Neural cell (in vitro differentiated cells): ENCODE results near the gene EP400. TPM values are rescaled to one million over a fixed set of nuclear protein-coding genes. Genes with fewer than 3 reads are reported as not detected.
A peak's percentile ranks its signal among the peaks of the same experiment; 100 is the strongest.

Experiments
- H2AFZ ChIP-seq: fragments of 200-600, 300-800 bp; sonication (generic), shearing (Covaris generic); 2 replicates; pipeline ENCODE4 v1.6.0; 2014; ENCODE audit warnings: low read depth, mild to moderate bottlenecking, antibody characterized with exemption, low read length, moderate library complexity
- H3F3A ChIP-seq: fragments of 200-600 bp; shearing (Covaris generic); 2 replicates; pipeline ENCODE4 v1.6.1; 2016; ENCODE audit warnings: mild to moderate bottlenecking, moderate library complexity, mixed read lengths, antibody characterized with exemption, low read length; ENCODE audit not compliant: insufficient read depth, poor library complexity, severe bottlenecking
- H3K27ac ChIP-seq: fragments of 200-600, 300-800 bp; sonication (generic), shearing (Covaris generic); 2 replicates; pipeline ENCODE4 v1.5.1; 2014; ENCODE audit warnings: mild to moderate bottlenecking, low read length, moderate library complexity
- H3K27me3 ChIP-seq: fragments of 300-800, 200-600 bp; sonication (generic), shearing (Covaris generic); 2 replicates; pipeline ENCODE4 v1.6.0; 2014; ENCODE audit warnings: mild to moderate bottlenecking, low read depth, low read length, moderate library complexity; ENCODE audit not compliant: insufficient read depth
- H3K36me3 ChIP-seq: fragments of 300-800, 200-600 bp; sonication (generic), shearing (Covaris generic); 2 replicates; pipeline ENCODE4 v1.5.1; 2014; ENCODE audit warnings: mild to moderate bottlenecking, antibody characterized with exemption, low read length, moderate library complexity; ENCODE audit not compliant: insufficient read depth
- H3K4me2 ChIP-seq: fragments of 300-800, 200-600 bp; sonication (generic), shearing (Covaris generic); 2 replicates; pipeline ENCODE4 v1.6.0; 2014; ENCODE audit warnings: mild to moderate bottlenecking, low read length
- H3K4me3 ChIP-seq: fragments of 300-800, 200-600 bp; sonication (generic), shearing (Covaris generic); 2 replicates; pipeline ENCODE4 v1.5.1; 2014; ENCODE audit warnings: mild to moderate bottlenecking, low read length, moderate library complexity
- H3K79me2 ChIP-seq: fragments of 200-600 bp; shearing (Covaris generic); replicated peaks from 2 replicates; pipeline ENCODE4 v1.6.0; 2014; ENCODE audit warnings: mild to moderate bottlenecking, low read length, moderate library complexity; ENCODE audit not compliant: insufficient read depth
- H3K9ac ChIP-seq: fragments of 300-800, 200-600 bp; sonication (generic), shearing (Covaris generic); 2 replicates; pipeline ENCODE4 v1.6.1; 2016; ENCODE audit warnings: mild to moderate bottlenecking, low read length, mixed read lengths
- H3K9me2 ChIP-seq: fragments of 200-600 bp; shearing (Covaris generic); 2 replicates; pipeline ENCODE4 v1.6.1; 2016; ENCODE audit warnings: mild to moderate bottlenecking, low read length, mixed read lengths; ENCODE audit not compliant: insufficient read depth
- H3K9me3 ChIP-seq: fragments of 200-600, 300-800 bp; sonication (generic), shearing (Covaris generic); 2 replicates; pipeline ENCODE4 v1.6.1; 2016; ENCODE audit warnings: mild to moderate bottlenecking, mixed run types, low read length, moderate library complexity, mixed read lengths
- H4K20me1 ChIP-seq: fragments of 200-600 bp; shearing (Covaris generic); 2 replicates; pipeline ENCODE4 v1.6.1; 2016; ENCODE audit warnings: mild to moderate bottlenecking, mixed run types; ENCODE audit not compliant: insufficient read depth
- CTCF ChIP-seq: fragments of 450-650 bp; IDR thresholded peaks from 2 replicates; pipeline ENCODE4 v1.5.1; 2014; ENCODE audit warnings: antibody characterized with exemption, mild to moderate bottlenecking, moderate library complexity; ENCODE audit not compliant: poor library complexity, severe bottlenecking
- EP300 ChIP-seq: fragments of 450-650 bp; conservative IDR thresholded peaks from 2 replicates; pipeline ENCODE4 v1.6.1; 2014; ENCODE audit warnings: antibody characterized with exemption, mild to moderate bottlenecking, moderate library complexity; ENCODE audit not compliant: poor library complexity, severe bottlenecking
- EZH2 ChIP-seq: fragments of 200-600, 300-800 bp; shearing (Covaris generic), sonication (generic); IDR thresholded peaks from 2 replicates; pipeline ENCODE4 v1.6.1; 2014; ENCODE audit warnings: antibody characterized with exemption, low read length, borderline replicate concordance, mild to moderate bottlenecking; ENCODE audit not compliant: insufficient read depth, poor library complexity, severe bottlenecking
- MXI1 ChIP-seq: fragments of 450-650 bp; conservative IDR thresholded peaks from 2 replicates; pipeline ENCODE4 v1.6.1; 2014; ENCODE audit warnings: antibody characterized with exemption, mild to moderate bottlenecking; ENCODE audit not compliant: poor library complexity, severe bottlenecking
- POLR2AphosphoS5 ChIP-seq: IDR thresholded peaks from 2 replicates; pipeline ENCODE4 v1.6.1; 2012
- RAD21 ChIP-seq: fragments of 450-650 bp; conservative IDR thresholded peaks from 2 replicates; pipeline ENCODE4 v1.6.1; 2014; ENCODE audit warnings: antibody characterized with exemption, mild to moderate bottlenecking, moderate library complexity
- REST ChIP-seq: IDR thresholded peaks from 2 replicates; pipeline ENCODE4 v1.6.1; 2012; ENCODE audit warnings: borderline replicate concordance
- SMC3 ChIP-seq: fragments of 450-650 bp; conservative IDR thresholded peaks from 2 replicates; pipeline ENCODE4 v1.6.1; 2014; ENCODE audit warnings: antibody characterized with exemption, mild to moderate bottlenecking, moderate library complexity; ENCODE audit not compliant: poor library complexity
- TAF1 ChIP-seq: IDR thresholded peaks from 2 replicates; pipeline ENCODE4 v1.6.1; 2012; ENCODE audit warnings: low read depth
- polyA plus RNA-seq: library from polyadenylated mRNA; depleted of rRNA; stranded (reverse); fragments of >200 nt; gene quantifications from 2 replicates; pipeline ENCODE4 v1.2.3, GENCODE V29; 2014

The EP400 gene
- polyA plus RNA-seq, 1 donor from 2014 or later: 19.4 TPM

- H3K9me3 ChIP-seq: no peaks in the 10 kb centered on the region
- peak overlapping the region; percentile 89 for H3K4me2 ChIP-seq
- no peaks in the 10 kb centered on the region for H3K79me2 ChIP-seq
- no peak overlapping the region for H3K9ac ChIP-seq
- no peaks in the 10 kb centered on the region for H3K27me3 ChIP-seq
- no peak overlapping the region for H3K27ac ChIP-seq
- H4K20me1 ChIP-seq: no peaks in the 10 kb centered on the region
- H3K36me3 ChIP-seq: no peaks in the 10 kb centered on the region
- H2AFZ ChIP-seq: no peak overlapping the region
- no peak for TF ChIP-seq SMC3
- no peak for TF ChIP-seq EP300
- TF ChIP-seq TAF1: no peak
- TF ChIP-seq EZH2: no peak
- no peak for TF ChIP-seq MXI1
- no peak for TF ChIP-seq RAD21
- TF ChIP-seq CTCF: no peak
- TF ChIP-seq REST: no peak
- no peak for TF ChIP-seq POLR2AphosphoS5
- no peaks in the 10 kb centered on the region for H3F3A ChIP-seq
- H3K9me2 ChIP-seq: no peaks in the 10 kb centered on the region
- peak overlapping the region; percentile 87 for H3K4me3 ChIP-seq
Measured at GRCh38 chr12:132085291-132085635, 135.5 kb downstream of the EP400 start.

GRCh38 chr12:132089407-132089910 lies 139.7 kb downstream of the EP400 start:
- TF ChIP-seq EP300: no peak
- TF ChIP-seq SMC3: no peak
- Histone ChIP-seq H3K9me3 (no peaks in the 10 kb centered on the region), H3K27ac (no peak overlapping the region), H3K36me3 (no peaks in the 10 kb centered on the region), H3K4me3 (no peak overlapping the region), H3K27me3 (no peaks in the 10 kb centered on the region), H3K9me2 (no peaks in the 10 kb centered on the region), H2AFZ (no peak overlapping the region), H3K4me2 (no peak overlapping the region), H4K20me1 (no peaks in the 10 kb centered on the region), H3K9ac (no peak overlapping the region), H3F3A (no peaks in the 10 kb centered on the region), H3K79me2 (no peaks in the 10 kb centered on the region)
